ENCODE results near the gene TSPAN31.

GRCh38 chr12:57719777-57720605 is 24.8 kb upstream of the TSPAN31 start:
- no peak for TF ChIP-seq CTCF (IDR thresholded peaks at IDR 0.05)
- TF ChIP-seq POLR2A (IDR thresholded peaks at IDR 0.05), result no peak

All from uterus (tissue), 2 donors.